ENCODE measurements around the gene HSD11B1.

The HSD11B1 gene

GRCh38 chr1:209738270-209738669 lies 33.6 kb downstream of the HSD11B1 start:
- Histone ChIP-seq H3K4me1 (ENCODE audit: low read depth, poor library complexity, severe bottlenecking) (no peaks in the 10 kb centered on the region), H3K79me2 (ENCODE audit: insufficient read depth, low read depth) (no peaks in the 10 kb centered on the region), H3K9ac (no peak overlapping the region), H3K36me3 (ENCODE audit: insufficient read depth) (no peaks in the 10 kb centered on the region), H3K27ac (no peak overlapping the region), H3K4me2 (no peak overlapping the region), H4K20me1 (ENCODE audit: insufficient read depth) (no peaks in the 10 kb centered on the region), H2AFZ (ENCODE audit: low read depth) (no peak overlapping the region), H3K27me3 (ENCODE audit: insufficient read depth, low read depth) (no peaks in the 10 kb centered on the region), H3K4me3 (IDR thresholded peaks at IDR 0.05; ENCODE audit: insufficient read depth, low read depth, low read length) (no peak overlapping the region)
- no peak for TF ChIP-seq CTCF (conservative IDR thresholded peaks at IDR 0.05; ENCODE audit: low read depth, low read length)

GRCh38 chr1:209741193-209741592 lies 36.5 kb downstream of the HSD11B1 start:
- Histone ChIP-seq H3K27me3 (ENCODE audit: insufficient read depth, low read depth) (no peaks in the 10 kb centered on the region), H4K20me1 (ENCODE audit: insufficient read depth) (no peaks in the 10 kb centered on the region), H3K4me2 (no peak overlapping the region), H3K27ac (no peak overlapping the region), H3K4me1 (ENCODE audit: low read depth, poor library complexity, severe bottlenecking) (no peaks in the 10 kb centered on the region), H3K79me2 (ENCODE audit: insufficient read depth, low read depth) (no peaks in the 10 kb centered on the region), H3K36me3 (ENCODE audit: insufficient read depth) (no peaks in the 10 kb centered on the region), H3K4me3 (IDR thresholded peaks at IDR 0.05; ENCODE audit: insufficient read depth, low read depth, low read length) (no peak overlapping the region), H2AFZ (ENCODE audit: low read depth) (no peak overlapping the region), H3K9ac (no peak overlapping the region)
- no peak for TF ChIP-seq CTCF (conservative IDR thresholded peaks at IDR 0.05; ENCODE audit: low read depth, low read length)

GRCh38 chr1:209741889-209742288 lies 37.2 kb downstream of the HSD11B1 start:
- no peak overlapping the region for H3K4me3 ChIP-seq (IDR thresholded peaks at IDR 0.05; ENCODE audit: insufficient read depth, low read depth, low read length)
- TF ChIP-seq CTCF (conservative IDR thresholded peaks at IDR 0.05; ENCODE audit: low read depth, low read length) = no peak
- no peak overlapping the region for H3K27ac ChIP-seq
- no peaks in the 10 kb centered on the region for H4K20me1 ChIP-seq (ENCODE audit: insufficient read depth)
- H3K9ac ChIP-seq = no peak overlapping the region
- H3K27me3 ChIP-seq (ENCODE audit: insufficient read depth, low read depth) = no peaks in the 10 kb centered on the region
- H3K36me3 ChIP-seq (ENCODE audit: insufficient read depth) = no peaks in the 10 kb centered on the region
- H2AFZ ChIP-seq (ENCODE audit: low read depth) = no peak overlapping the region
- H3K4me1 ChIP-seq (ENCODE audit: low read depth, poor library complexity, severe bottlenecking) = no peaks in the 10 kb centered on the region
- H3K79me2 ChIP-seq (ENCODE audit: insufficient read depth, low read depth) = no peaks in the 10 kb centered on the region
- H3K4me2 ChIP-seq = no peak overlapping the region

- H3K27ac ChIP-seq = no peak overlapping the region
- no peaks in the 10 kb centered on the region for H4K20me1 ChIP-seq (ENCODE audit: insufficient read depth)
- H3K27me3 ChIP-seq (ENCODE audit: insufficient read depth, low read depth) = no peaks in the 10 kb centered on the region
- no peak for TF ChIP-seq CTCF (conservative IDR thresholded peaks at IDR 0.05; ENCODE audit: low read depth, low read length)
- no peak overlapping the region for H3K9ac ChIP-seq
- no peak overlapping the region for H3K4me3 ChIP-seq (IDR thresholded peaks at IDR 0.05; ENCODE audit: insufficient read depth, low read depth, low read length)
- H3K4me2 ChIP-seq = no peak overlapping the region
- no peaks in the 10 kb centered on the region for H3K79me2 ChIP-seq (ENCODE audit: insufficient read depth, low read depth)
- no peak overlapping the region for H2AFZ ChIP-seq (ENCODE audit: low read depth)
- peaks cover 5% of the 10 kb centered on the region for H3K4me1 ChIP-seq (ENCODE audit: low read depth, poor library complexity, severe bottlenecking)
- H3K36me3 ChIP-seq (ENCODE audit: insufficient read depth) = no peaks in the 10 kb centered on the region
These were observed 37.9 kb downstream of the HSD11B1 start for GRCh38 chr1:209742409-209743144.

All from KMS-11 (cell line).